HG02981 (cell line): ENCODE data around the gene ANHX.
A peak's percentile ranks its signal among the peaks of the same experiment; 100 is the strongest.

Source experiments
- ATAC-seq: cut with Tn5 transposase; IDR thresholded peaks from one replicate; pipeline ENCODE4 v1.9.1; 2021; ENCODE audit warnings: mild to moderate bottlenecking, moderate library complexity; ENCODE audit not compliant: unreplicated experiment

Gene ANHX

DNA sequence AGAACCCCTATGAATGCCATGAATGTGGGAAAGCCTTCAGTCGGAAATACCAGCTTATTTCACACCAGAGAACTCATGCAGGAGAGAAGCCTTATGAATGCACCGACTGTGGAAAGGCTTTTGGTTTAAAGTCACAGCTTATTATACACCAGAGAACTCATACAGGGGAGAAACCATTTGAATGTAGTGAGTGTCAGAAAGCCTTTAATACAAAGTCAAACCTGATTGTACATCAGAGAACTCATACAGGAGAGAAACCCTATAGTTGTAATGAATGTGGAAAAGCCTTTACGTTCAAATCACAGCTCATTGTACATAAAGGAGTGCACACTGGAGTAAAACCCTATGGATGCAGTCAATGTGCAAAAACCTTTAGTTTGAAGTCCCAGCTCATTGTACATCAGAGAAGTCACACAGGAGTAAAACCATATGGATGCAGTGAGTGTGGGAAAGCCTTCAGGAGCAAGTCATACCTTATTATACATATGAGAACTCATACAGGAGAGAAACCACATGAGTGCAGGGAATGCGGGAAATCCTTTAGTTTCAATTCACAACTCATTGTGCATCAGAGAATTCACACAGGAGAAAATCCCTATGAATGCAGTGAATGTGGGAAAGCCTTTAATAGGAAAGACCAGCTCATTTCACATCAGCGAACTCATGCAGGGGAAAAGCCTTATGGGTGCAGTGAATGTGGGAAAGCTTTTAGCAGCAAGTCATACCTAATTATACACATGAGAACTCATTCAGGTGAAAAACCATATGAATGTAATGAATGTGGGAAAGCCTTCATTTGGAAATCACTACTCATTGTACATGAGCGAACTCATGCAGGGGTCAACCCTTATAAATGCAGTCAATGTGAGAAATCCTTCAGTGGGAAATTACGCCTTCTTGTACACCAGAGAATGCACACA, 32.1 kb downstream of the ANHX start:
- ATAC-seq = no peak

DNA sequence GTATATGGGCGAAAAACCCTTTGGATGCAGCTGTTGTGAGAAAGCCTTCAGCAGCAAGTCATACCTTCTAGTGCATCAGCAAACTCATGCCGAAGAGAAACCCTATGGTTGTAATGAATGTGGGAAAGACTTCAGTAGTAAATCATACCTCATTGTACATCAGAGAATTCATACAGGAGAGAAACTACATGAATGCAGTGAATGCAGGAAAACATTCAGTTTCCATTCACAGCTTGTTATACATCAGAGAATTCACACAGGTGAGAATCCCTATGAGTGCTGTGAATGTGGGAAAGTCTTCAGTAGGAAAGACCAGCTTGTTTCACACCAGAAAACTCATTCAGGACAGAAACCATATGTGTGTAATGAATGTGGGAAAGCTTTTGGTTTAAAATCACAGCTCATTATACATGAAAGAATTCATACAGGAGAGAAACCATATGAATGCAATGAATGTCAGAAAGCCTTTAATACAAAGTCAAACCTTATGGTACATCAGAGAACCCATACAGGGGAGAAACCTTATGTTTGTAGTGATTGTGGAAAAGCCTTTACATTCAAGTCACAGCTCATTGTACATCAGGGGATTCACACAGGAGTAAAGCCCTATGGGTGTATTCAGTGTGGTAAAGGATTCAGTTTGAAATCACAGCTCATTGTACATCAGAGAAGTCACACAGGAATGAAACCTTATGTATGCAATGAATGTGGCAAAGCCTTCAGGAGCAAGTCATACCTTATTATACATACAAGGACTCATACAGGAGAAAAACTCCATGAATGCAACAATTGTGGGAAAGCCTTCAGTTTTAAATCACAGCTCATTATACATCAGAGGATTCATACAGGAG, 33.0 kb downstream of the ANHX start:
- no peak for ATAC-seq

DNA sequence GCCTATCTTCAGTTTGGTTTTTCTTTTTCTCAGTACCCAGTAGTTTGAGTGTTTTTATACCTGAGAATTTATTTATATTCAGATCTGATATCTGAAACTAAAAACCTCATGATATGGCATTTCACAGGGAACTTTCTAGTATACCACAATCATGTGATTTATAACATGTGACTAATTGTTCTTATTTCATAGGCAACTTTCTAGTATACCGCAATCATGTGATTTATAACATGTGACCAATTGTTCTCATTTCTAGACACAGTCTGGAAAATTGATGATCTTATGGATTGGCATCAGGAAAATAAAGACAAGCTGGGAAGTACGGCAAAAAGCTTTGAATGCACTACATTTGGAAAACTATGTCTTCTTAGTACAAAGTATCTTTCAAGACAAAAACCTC, 33.8 kb downstream of the ANHX start:
- ATAC-seq = no peak

DNA sequence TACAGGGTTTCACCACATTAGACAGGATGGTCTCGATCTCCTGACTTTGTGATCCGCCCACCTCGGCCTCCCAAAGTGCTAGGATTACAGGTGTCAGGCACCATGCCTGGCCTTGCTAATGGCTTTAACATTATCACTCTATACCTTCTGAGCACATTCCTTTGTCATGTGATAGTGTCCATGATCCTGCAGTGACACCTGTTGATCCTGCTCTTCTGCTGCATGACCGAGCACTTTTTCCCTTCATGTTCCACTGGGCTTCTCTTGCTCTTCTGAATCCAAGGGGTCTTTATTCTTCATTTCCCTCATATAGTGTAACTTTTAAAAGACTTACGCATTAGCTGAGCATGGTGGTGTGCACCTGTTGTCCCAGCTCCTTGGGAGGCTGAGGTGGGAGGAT, 42.8 kb downstream of the ANHX start:
- no peak for ATAC-seq

DNA sequence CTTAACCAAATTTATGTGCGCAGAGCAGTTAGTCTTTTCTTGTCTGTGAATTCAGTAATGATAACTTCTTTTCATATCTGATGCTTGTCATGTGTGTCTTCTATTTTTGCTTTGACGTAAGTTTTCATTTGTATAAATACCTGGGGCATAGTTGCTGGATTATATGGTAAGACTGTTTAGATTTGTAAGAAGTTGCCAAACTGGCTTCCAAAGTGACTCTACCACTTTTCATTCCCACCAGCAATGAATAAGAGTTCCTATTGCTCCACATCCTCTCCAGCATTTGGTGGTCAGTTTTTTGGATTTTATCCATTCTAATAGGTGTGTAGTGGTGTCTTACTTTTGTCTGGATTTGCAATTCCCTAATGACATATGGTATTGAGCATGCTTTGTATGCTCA, 45.5 kb downstream of the ANHX start:
- no peak for ATAC-seq

DNA sequence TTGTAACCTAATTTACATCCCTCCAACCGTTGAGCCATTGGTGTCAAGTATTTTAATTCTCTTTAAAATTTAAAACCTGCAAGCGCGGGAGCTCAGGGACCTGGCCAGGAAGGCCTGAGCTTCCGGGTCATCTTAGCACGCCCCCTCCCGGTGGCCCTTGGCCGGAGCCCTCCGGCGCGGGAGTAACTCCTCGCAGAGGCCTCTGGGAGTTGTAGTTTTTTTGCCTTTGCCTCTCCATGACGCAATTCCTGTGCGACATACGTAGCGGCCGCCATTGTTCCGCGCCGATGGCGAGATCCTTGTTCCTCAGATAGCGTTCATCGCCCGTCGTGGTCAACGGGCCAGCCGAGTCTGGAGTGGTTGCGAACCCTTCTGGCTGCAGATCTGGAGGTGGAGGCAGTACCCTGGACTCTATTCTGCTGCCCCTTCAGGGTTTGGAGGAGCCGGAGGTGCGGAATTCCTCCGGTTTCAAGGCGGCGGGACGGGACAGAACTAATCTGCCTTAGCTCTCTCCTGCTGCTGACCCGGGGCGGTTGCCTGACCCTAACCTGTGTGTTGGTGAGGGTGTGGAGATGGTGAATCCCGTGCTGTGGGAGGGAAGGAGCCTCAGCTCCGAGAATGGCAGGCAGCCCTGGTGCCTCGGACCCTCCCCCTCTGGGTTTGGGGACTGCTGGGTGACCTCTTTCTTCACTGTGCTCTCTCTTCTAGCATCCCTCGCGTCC, 54.3 kb downstream of the ANHX start, which contains the start of gene ZNF268:
ZNF268 (plus strand) TSS at position 258 of the 722 bp plus-strand sequence. CDS start 503 bp downstream, outside the sequence.
- ATAC-seq = peak; percentile 95

DNA sequence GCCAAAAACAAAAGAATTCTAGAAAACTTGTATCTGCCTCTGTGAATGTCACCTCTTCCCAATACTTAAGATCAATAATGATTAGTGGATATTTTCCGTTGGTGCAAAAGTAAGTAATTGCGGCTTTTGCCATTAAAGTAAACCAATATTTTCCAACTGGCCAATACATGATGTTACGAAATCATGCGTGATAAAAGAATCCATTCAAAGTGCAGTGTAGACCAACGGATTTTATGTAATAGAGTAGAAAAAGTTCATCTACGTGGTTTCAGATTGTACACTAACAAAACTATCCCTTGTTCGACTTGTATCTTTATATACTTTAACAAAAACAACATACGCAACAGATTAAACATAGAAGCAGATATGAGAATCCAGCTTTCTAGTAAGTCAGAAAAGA, 55.0 kb downstream of the ANHX start:
- ATAC-seq = no peak

DNA sequence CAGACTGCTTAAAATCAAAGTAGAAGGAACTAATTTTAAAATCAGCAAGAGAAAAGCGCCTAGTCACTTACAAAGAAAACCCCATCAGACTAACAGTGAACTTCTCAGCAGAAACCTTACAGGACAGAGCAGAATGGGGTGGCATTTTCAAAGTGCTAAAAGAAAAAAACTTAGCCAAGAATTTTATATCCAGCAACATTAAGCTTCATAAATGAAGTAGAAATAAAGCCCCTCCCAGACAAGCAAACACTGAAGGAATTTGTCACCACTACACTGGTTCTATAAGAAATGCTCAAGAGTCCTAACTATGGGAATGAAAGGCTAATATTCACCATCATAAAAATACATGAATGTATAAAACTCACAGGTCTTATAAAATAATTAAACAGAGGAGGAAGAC, 60.8 kb downstream of the ANHX start:
- ATAC-seq = no peak

DNA sequence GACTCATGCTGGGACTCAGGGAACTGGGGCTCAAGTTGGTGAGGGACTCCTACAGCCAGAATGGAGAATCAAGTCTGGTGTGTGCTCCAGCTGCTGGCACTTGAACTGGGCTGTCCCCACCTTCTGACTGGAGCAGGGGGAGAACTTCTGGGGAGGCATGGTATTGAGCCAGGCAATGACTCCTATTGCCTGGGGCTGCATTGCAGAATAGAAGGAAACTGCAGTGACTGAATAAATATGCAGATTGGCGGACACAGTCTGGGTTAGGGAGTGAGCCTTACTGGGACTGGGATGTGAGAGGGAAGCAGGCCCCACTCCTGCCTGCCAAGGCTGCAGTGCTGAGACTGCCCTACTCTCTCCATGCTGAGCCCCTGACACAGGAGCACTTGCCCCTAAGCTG, 63.2 kb downstream of the ANHX start:
- no peak for ATAC-seq
